Loucy (cell line): ENCODE measurements around the gene NLRP6.

ENCODE experiments used
- H2AFZ ChIP-seq: fragments of 200-600 bp; sonication (generic); 2 replicates; pipeline ENCODE4 v1.6.0; 2016; ENCODE audit warnings: antibody characterized with exemption, mild to moderate bottlenecking, low read length, moderate library complexity
- H3F3A ChIP-seq: fragments of 200-600 bp; 2 replicates; pipeline ENCODE4 v1.6.0; 2016; ENCODE audit warnings: antibody characterized with exemption, low read depth, mild to moderate bottlenecking
- H3K27me3 ChIP-seq: fragments of 200-600 bp; sonication (generic); 2 replicates; pipeline ENCODE4 v1.6.1; 2014; ENCODE audit warnings: low read length, mild to moderate bottlenecking; ENCODE audit not compliant: insufficient read depth, poor library complexity, severe bottlenecking
- H3K36me3 ChIP-seq: fragments of 200-600 bp; sonication (generic); 2 replicates; pipeline ENCODE4 v1.6.1; 2016; ENCODE audit warnings: low read length; ENCODE audit not compliant: insufficient read depth
- H3K4me1 ChIP-seq: fragments of 200-600 bp; sonication (generic); 2 replicates; pipeline ENCODE4 v1.5.1; 2014; ENCODE audit warnings: low read length, mild to moderate bottlenecking; ENCODE audit not compliant: insufficient read depth, poor library complexity, severe bottlenecking
- H3K4me2 ChIP-seq: fragments of 200-600 bp; sonication (generic); 2 replicates; pipeline ENCODE4 v1.6.0; 2014; ENCODE audit warnings: antibody characterized with exemption, low read length, low read depth, mild to moderate bottlenecking; ENCODE audit not compliant: poor library complexity, severe bottlenecking
- H3K4me3 ChIP-seq: fragments of 200-600 bp; sonication (generic); 2 replicates; pipeline ENCODE4 v1.5.1; 2014; ENCODE audit warnings: low read length, mild to moderate bottlenecking, mixed read lengths; ENCODE audit not compliant: poor library complexity, severe bottlenecking
- H3K79me2 ChIP-seq: fragments of 200-600 bp; sonication (generic); 2 replicates; pipeline ENCODE4 v1.6.1; 2014; ENCODE audit warnings: low read length; ENCODE audit not compliant: insufficient read depth
- H3K9ac ChIP-seq: fragments of 200-600 bp; sonication (generic); 2 replicates; pipeline ENCODE4 v1.6.0; 2014; ENCODE audit warnings: mild to moderate bottlenecking, low read depth, low read length, moderate library complexity; ENCODE audit not compliant: poor library complexity, severe bottlenecking
- H3K9me2 ChIP-seq: fragments of 200-600 bp; sonication (generic); replicated peaks from 2 replicates; pipeline ENCODE4 v1.6.1; 2016; ENCODE audit warnings: low read depth, low read length, mixed read lengths
- H3K9me3 ChIP-seq: fragments of 200-600 bp; sonication (generic); 2 replicates; pipeline ENCODE4 v1.6.1; 2014; ENCODE audit warnings: mild to moderate bottlenecking, antibody characterized with exemption, low read length, low read depth; ENCODE audit not compliant: insufficient read depth
- H4K20me1 ChIP-seq: fragments of 200-600 bp; sonication (generic); 2 replicates; pipeline ENCODE4 v1.6.0; 2014; ENCODE audit warnings: antibody characterized with exemption, low read length, mild to moderate bottlenecking; ENCODE audit not compliant: insufficient read depth, poor library complexity, severe bottlenecking
- CTCF ChIP-seq: fragments of 200-600 bp; sonication (generic); conservative IDR thresholded peaks from 2 replicates; pipeline ENCODE4 v1.5.1; 2014; ENCODE audit warnings: mild to moderate bottlenecking, antibody characterized with exemption, low read length
- EZH2phosphoT487 ChIP-seq: fragments of 200-600 bp; IDR thresholded peaks from 2 replicates; pipeline ENCODE4 v1.6.1; 2018; ENCODE audit warnings: antibody characterized with exemption, mild to moderate bottlenecking, moderate library complexity, borderline replicate concordance

Gene NLRP6

GRCh38 chr11:325796-326591, 47.8 kb downstream of the NLRP6 start:
- Histone ChIP-seq H3K9me3 (no peaks in the 10 kb centered on the region), H3K27me3 (no peaks in the 10 kb centered on the region), H3K4me3 (peak overlapping the region; percentile 68), H3K36me3 (no peaks in the 10 kb centered on the region), H3K79me2 (peaks cover 41% of the 10 kb centered on the region), H3K9me2 (no peaks in the 10 kb centered on the region), H2AFZ (no peak overlapping the region), H3K9ac (peak overlapping the region; percentile 87), H3K4me2 (peak overlapping the region; percentile 85), H3K4me1 (peaks cover 68% of the 10 kb centered on the region), H4K20me1 (no peaks in the 10 kb centered on the region), H3F3A (peaks cover 31% of the 10 kb centered on the region)
- no peak for TF ChIP-seq EZH2phosphoT487
- no peak for TF ChIP-seq CTCF

GRCh38 chr11:326592-326841, 48.3 kb downstream of the NLRP6 start:
- Histone ChIP-seq H3F3A (peaks cover 35% of the 10 kb centered on the region), H3K79me2 (peaks cover 42% of the 10 kb centered on the region), H3K4me1 (peaks cover 69% of the 10 kb centered on the region), H3K9me3 (no peaks in the 10 kb centered on the region), H2AFZ (no peak overlapping the region), H3K4me3 (peak overlapping the region; percentile 68), H3K4me2 (peak overlapping the region; percentile 85), H3K36me3 (no peaks in the 10 kb centered on the region), H3K9me2 (no peaks in the 10 kb centered on the region), H3K9ac (peak overlapping the region; percentile 87), H4K20me1 (no peaks in the 10 kb centered on the region), H3K27me3 (no peaks in the 10 kb centered on the region)
- TF ChIP-seq EZH2phosphoT487, result no peak
- no peak for TF ChIP-seq CTCF

GRCh38 chr11:326842-327580, 48.8 kb downstream of the NLRP6 start:
- Histone ChIP-seq H3K79me2 (peaks cover 47% of the 10 kb centered on the region), H3K4me1 (peaks cover 74% of the 10 kb centered on the region), H3K4me3 (peak overlapping the region; percentile 68), H3K9me3 (no peaks in the 10 kb centered on the region), H4K20me1 (no peaks in the 10 kb centered on the region), H3K9ac (peak overlapping the region; percentile 87), H3K36me3 (no peaks in the 10 kb centered on the region), H3K4me2 (peak overlapping the region; percentile 85), H3F3A (peaks cover 40% of the 10 kb centered on the region), H3K27me3 (no peaks in the 10 kb centered on the region), H2AFZ (no peak overlapping the region), H3K9me2 (no peaks in the 10 kb centered on the region)
- TF ChIP-seq CTCF (no peak), EZH2phosphoT487 (no peak)
